HG03045 (cell line): ENCODE measurements around the gene ZNF318.
"Not testable (repeated sequence)": the region's sequence is repeated elsewhere in the genome, so short reads cannot be mapped to it uniquely, and the experiment has no call there.

Source experiments
- ATAC-seq: cut with Tn5 transposase; IDR thresholded peaks from one replicate; pipeline ENCODE4 v1.9.1; 2021; ENCODE audit warnings: mild to moderate bottlenecking, moderate library complexity; ENCODE audit not compliant: unreplicated experiment

ZNF318 gene

DNA sequence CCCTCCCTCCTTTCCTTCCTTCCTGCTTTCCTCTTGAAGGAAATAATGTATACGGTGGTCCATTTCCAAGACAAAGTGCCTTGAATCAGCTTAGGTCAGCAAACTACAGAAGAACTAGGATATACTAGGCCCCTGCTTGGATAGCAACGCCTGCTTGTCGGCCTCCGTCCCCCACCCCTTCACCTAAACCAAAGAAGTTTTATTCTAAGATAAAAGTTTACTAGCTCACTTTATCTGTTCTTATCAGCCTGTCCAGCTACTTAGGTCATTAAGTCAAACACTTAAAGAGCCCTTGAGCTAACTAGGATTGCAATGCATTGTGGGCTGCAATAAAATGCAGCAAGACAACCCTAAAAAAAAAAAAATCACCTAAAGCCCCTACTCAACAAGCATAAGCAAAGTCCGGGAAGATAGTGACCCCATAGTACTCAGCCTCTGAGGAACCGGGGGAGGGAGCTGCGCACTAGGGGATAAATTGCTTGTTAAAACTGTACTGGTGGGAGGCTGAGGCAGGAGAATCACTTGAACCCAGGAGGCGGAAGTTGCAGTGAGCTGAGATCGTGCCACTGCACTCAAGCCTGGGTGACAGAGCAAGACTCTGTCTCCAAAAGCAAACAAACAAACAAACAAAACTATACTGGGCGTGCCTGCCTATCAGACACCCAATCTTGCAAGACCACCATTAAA, 21.4 kb upstream of the ZNF318 start:
- not testable (repeated sequence) for ATAC-seq

GRCh38 chr6:43389730-43390295, 20.4 kb upstream of the ZNF318 start:
- no peak for ATAC-seq

GRCh38 chr6:43386492-43386891, 17.0 kb upstream of the ZNF318 start:
- no peak for ATAC-seq

DNA sequence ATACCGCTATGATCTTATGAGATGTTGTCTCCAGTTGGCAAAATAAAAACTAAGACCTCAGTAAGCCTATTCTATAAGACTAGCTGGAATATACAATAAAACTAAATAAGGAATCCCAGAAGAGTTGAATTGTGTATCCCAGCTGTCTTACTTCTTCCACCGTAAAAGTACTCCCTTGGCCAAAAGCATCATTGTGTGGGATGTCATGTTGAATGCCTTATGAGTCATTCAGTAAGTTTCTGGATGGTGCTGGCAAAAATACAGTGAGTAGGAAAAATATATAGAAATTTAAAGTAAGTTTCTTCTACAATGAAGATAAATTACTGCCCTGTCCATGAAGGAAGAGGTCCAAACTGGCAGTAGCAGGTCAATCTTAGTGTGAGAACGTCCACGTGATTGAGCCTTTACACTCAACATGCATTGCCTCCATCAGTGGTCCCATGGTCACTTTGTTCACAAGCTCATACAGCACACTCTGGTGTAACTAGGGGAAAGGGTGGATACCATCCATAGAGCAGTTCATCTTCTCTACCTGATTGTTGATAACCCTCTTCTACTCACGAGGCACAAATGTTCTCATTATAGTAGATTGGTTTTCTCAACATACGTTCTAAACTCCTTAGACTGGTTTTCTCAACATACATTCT, 13.7 kb upstream of the ZNF318 start:
- peak; percentile 15 for ATAC-seq

DNA sequence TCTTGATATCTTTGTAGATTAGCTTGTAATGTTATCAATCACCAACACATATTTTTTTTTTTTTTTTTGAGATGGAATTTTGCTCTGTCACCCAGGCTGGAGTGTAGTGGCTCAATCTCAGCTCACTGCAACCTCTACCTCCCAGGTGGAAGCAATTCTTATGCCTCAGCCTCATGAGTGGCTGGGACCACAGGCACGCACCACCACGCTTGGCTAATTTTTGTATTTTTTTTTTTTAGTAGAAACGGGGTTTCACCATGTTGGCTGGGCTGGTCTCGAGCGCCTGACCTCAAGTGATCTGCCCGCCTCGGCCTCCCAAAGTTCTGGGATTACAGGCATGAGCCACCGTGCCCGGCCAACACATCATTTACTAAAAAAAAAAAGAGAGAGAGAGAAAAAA, 11.4 kb upstream of the ZNF318 start:
- not testable (repeated sequence) for ATAC-seq

- no peak for ATAC-seq
These were observed 9.2 kb upstream of the ZNF318 start for GRCh38 chr6:43378631-43379030.

DNA sequence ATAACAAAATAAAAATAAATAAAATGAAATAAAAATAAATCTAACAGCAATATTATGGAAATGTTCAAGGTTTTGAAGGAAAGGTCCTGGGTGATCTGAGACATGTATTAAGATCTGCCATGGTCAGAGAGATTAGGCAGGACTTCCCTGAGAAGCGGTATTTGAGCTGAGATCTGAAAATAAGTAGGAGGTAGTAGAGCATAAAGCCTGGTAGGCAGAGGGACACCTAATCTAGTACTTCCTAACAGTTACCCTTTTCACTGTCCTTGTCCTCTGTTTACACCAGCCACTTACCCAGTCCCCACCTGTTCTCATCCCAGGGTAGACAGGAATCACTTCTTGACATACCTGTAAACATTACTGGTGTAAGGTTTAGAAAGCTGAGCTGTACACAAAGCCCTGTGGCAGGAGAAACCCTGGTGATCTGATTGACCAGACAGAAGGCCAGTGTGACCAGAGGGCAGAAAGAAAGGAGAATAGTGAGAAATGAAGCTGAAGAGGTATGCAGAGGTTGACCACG, 8.3 kb upstream of the ZNF318 start:
- ATAC-seq, result no peak

- ATAC-seq, result peak; percentile 46
These were observed 7.1 kb upstream of the ZNF318 start for GRCh38 chr6:43376551-43376981.

DNA sequence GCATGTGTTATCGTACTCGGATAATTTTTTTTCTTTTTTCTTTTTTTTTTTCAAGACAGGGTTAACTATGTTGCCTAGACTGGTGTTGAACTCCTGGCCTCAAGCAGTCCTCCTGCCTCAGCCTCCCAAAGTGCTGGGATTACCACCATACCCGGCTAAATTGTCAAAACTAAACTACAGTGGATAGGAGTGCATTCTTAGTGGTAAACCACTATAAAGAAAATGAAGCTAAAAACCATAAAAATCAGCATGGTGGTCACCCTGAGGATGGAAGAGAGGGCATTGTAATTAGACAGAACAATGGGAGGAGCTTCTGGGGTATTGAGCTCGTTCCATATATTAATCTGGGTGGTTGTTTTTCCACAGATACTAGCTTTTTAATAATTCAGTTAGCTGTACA, 6.2 kb upstream of the ZNF318 start:
- ATAC-seq, result no peak

- ATAC-seq, result no peak
These were observed 3.9 kb upstream of the ZNF318 start for GRCh38 chr6:43373252-43373875.

DNA sequence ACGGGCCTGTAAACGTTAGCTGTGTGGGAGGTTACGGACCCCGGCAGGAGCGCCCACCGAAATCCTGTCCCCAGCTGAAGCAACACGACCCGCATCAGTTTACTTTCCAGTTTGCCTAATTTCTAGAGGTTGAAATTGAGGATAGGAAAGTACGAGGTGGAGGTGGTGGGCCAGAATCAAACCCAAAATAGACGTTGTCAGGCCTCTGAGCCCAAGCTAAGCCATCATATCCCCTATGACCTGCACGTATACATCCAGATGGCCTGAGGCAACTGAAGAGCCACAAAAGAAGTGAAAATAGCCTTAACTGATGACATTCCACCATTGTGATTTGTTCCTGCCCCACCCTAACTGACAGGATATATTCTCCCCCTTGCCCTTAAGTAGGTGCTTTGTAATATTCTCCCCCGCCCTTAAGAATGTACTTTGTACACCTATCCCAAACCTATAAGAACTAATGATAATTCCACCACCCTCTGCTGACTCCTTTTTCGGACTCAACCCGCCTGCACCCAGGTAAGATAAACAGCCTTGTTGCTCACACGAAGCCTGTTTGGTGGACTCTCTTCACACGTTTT, 645 bp upstream of the ZNF318 start:
- ATAC-seq, result peak; percentile 13

- peak; percentile 11 for ATAC-seq
These were observed 937 bp downstream of the ZNF318 start for GRCh38 chr6:43368259-43369160.

DNA sequence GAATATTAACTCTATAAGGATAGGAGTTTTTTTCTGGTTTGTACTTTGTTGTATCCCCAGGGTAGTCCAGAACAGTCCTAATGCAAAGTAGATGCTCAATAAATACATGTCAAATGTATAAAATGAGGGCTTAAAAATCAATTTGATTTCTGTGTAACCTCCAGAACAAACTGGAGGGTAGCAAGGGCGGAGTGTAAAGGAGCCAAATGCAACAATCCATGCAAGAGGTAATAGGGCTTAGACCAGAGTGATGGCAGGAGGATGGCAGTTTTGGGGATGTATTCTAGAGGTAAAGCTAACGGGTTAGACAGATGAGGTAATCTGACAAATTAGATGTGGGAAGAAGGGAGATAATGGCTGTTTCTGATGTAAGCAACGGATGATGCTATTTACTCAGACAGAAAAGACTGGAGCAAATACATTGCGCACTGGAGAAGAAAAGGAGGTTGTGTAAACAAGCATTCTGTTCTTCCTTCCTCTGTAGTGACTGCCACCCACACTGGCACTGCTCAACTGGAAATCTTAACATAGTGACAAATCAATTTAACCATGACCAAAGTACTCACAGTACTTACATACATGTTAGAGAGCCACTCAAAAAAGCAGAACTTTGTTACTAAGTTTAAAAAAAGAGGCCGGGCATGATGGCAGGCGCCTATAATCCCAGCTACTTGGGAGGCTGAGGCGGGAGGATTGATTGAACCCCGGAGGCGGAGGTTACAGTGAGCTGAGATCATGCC, 2.0 kb downstream of the ZNF318 start:
- ATAC-seq, result no peak

- no peak for ATAC-seq
These were observed 8.2 kb downstream of the ZNF318 start for GRCh38 chr6:43361269-43361668.

DNA sequence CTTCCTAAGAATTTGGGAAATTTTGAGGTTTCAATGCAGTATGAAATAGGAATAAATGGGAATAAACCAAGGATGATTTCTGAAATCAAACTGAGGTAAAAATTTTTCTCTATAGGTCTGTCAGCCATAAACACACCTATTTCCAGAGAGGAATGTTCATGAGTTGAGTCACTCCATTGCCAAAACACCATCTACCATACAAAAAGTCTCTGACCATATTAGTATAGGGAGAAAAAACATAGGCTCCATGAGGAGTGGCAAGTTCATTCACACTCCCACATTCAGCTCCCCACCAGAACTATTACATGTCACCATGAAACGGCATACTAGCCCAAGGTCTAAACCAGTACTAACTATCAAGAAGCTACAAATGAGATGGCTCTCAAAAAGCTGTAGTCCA, 9.6 kb downstream of the ZNF318 start:
- no peak for ATAC-seq

- ATAC-seq, result no peak
These were observed 10.1 kb downstream of the ZNF318 start for GRCh38 chr6:43359381-43359780.

DNA sequence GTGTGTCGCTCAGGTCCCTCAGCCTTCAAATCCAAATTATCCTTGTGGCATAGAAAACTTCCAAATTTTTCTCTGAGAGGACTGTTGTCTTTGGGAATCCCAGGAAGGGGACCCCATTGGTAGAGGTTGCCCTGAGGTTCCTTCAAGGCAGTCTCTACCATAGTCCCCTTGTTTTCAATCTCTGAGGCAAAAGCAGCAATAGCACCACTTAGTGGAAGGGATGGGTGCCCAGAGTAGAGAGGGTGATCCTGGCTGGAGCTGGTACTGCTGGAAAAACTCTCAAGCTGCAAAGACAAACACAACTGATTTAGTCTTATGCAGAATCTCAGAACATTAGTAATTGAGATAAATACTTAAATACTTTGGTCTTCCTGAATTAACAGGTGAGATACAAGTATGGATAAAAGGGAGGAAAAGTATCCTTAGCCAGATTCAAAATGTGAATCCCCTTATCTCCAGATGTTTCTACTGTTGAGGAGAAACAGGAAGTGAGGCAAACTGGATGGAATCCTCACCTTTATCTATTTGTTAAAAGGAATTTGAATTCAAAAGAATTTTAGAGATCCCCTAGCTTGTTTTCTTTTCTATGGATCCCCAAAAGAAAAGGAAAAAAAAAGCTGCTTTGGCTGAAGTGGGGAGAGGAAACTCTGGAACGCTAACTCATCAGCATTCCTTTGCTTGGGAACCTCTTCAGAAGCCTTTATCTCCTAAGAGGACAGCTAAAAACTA, 13.4 kb downstream of the ZNF318 start:
- ATAC-seq, result no peak

GRCh38 chr6:43351951-43352350, 17.5 kb downstream of the ZNF318 start:
- not testable (repeated sequence) for ATAC-seq

- ATAC-seq, result no peak
These were observed 22.0 kb downstream of the ZNF318 start for GRCh38 chr6:43347444-43347843.
